ENCODE measurements around the gene GALNT5.
"Not testable (repeated sequence)": the region's sequence is repeated elsewhere in the genome, so short reads cannot be mapped to it uniquely, and the experiment has no call there.

Gene GALNT5, protein sequence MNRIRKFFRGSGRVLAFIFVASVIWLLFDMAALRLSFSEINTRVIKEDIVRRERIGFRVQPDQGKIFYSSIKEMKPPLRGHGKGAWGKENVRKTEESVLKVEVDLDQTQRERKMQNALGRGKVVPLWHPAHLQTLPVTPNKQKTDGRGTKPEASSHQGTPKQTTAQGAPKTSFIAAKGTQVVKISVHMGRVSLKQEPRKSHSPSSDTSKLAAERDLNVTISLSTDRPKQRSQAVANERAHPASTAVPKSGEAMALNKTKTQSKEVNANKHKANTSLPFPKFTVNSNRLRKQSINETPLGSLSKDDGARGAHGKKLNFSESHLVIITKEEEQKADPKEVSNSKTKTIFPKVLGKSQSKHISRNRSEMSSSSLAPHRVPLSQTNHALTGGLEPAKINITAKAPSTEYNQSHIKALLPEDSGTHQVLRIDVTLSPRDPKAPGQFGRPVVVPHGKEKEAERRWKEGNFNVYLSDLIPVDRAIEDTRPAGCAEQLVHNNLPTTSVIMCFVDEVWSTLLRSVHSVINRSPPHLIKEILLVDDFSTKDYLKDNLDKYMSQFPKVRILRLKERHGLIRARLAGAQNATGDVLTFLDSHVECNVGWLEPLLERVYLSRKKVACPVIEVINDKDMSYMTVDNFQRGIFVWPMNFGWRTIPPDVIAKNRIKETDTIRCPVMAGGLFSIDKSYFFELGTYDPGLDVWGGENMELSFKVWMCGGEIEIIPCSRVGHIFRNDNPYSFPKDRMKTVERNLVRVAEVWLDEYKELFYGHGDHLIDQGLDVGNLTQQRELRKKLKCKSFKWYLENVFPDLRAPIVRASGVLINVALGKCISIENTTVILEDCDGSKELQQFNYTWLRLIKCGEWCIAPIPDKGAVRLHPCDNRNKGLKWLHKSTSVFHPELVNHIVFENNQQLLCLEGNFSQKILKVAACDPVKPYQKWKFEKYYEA
- 0 reads per million in 3 donors for total RNA-seq

GRCh38 chr2:157257312-157258252 lies at the start of gene GALNT5:
Gene GALNT5 (plus strand): TSS chr2:157257705. CDS start chr2:157258083, 378 bp downstream.
- no peak within 1 kb of the TSS for H3K27ac ChIP-seq (ENCODE audit: insufficient read depth, low read length, poor library complexity, severe bottlenecking)
- H3K4me1 ChIP-seq (ENCODE audit: control insufficient read depth, insufficient read depth, low read length, poor library complexity, severe bottlenecking) = no peaks in the 10 kb centered on the region
- no peaks in the 10 kb centered on the region for H3K9me3 ChIP-seq (ENCODE audit: control insufficient read depth, low read length)
- no peak for DNase-seq
- no peak within 1 kb of the TSS for H3K4me3 ChIP-seq (ENCODE audit: insufficient read depth, low read depth, low read length, poor library complexity, severe bottlenecking)
- H3K36me3 ChIP-seq (ENCODE audit: control insufficient read depth, insufficient read depth, low read length) = no peaks in the 10 kb centered on the region
- no peaks in the 10 kb centered on the region for H3K27me3 ChIP-seq (replicated peaks; ENCODE audit: control insufficient read depth, insufficient read depth, low read length, poor library complexity, severe bottlenecking)

DNA sequence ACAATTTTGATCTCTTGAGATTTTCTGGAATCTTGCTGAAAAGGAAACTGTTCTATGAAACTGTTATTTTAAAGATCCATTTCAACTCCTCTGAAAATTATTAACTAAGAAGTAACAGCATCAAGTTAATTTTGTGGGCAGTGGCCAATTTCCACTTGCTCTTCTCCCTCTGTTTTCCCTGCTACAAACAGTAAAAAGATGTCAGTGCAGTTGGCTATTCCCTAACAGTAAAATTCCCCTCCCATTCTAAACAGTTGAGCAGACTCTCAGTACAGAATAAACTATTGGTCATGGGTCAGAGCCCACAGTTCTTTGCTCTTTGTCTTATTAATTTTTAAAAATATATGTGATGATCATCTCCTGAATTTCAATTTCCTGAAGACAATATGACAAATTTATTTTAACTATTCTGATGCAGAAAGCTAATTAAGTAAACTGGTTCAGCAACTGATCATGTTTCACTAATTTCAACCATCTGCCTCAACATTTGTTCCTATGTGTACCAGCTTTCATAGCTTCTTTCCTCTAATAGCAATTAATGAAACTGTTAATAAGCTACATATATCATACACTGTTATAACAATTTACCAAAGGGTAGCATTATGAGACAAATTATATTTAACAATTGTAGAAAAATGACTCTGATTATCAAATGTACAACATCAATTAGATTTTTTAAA lies 41.1 kb upstream of the GALNT5 start:
- H3K27ac ChIP-seq (ENCODE audit: insufficient read depth, low read length, poor library complexity, severe bottlenecking) = no peak overlapping the region
- H3K4me1 ChIP-seq (ENCODE audit: control insufficient read depth, insufficient read depth, low read length, poor library complexity, severe bottlenecking) = no peaks in the 10 kb centered on the region
- H3K36me3 ChIP-seq (ENCODE audit: control insufficient read depth, insufficient read depth, low read length) = no peaks in the 10 kb centered on the region
- no peak for DNase-seq
- H3K4me3 ChIP-seq (ENCODE audit: insufficient read depth, low read depth, low read length, poor library complexity, severe bottlenecking) = no peak overlapping the region
- H3K27me3 ChIP-seq (replicated peaks; ENCODE audit: control insufficient read depth, insufficient read depth, low read length, poor library complexity, severe bottlenecking) = peaks cover 2% of the 10 kb centered on the region
- H3K9me3 ChIP-seq (ENCODE audit: control insufficient read depth, low read length) = no peaks in the 10 kb centered on the region

DNA sequence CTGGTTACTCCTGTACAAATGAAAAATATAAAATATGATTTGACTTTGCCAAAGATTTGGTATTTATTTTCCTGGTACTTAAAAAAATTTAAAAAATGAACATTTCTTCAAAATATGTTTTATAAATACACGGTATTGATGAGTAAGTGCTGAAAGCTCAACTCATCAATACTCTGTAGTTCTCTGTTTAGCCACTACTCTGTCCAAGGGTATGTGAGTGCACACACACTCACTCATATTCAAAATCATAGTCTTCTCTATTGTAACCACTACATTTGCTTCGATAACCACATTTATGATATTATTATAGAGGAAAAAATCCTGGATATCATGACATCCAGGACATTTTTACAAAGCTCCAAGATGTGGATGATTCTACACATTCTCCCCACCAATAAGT lies 40.1 kb upstream of the GALNT5 start:
- H3K27me3 ChIP-seq (replicated peaks; ENCODE audit: control insufficient read depth, insufficient read depth, low read length, poor library complexity, severe bottlenecking) = peaks cover 2% of the 10 kb centered on the region
- no peaks in the 10 kb centered on the region for H3K4me1 ChIP-seq (ENCODE audit: control insufficient read depth, insufficient read depth, low read length, poor library complexity, severe bottlenecking)
- H3K4me3 ChIP-seq (ENCODE audit: insufficient read depth, low read depth, low read length, poor library complexity, severe bottlenecking) = no peak overlapping the region
- H3K9me3 ChIP-seq (ENCODE audit: control insufficient read depth, low read length) = no peaks in the 10 kb centered on the region
- no peak overlapping the region for H3K27ac ChIP-seq (ENCODE audit: insufficient read depth, low read length, poor library complexity, severe bottlenecking)
- no peaks in the 10 kb centered on the region for H3K36me3 ChIP-seq (ENCODE audit: control insufficient read depth, insufficient read depth, low read length)
- no peak for DNase-seq

DNA sequence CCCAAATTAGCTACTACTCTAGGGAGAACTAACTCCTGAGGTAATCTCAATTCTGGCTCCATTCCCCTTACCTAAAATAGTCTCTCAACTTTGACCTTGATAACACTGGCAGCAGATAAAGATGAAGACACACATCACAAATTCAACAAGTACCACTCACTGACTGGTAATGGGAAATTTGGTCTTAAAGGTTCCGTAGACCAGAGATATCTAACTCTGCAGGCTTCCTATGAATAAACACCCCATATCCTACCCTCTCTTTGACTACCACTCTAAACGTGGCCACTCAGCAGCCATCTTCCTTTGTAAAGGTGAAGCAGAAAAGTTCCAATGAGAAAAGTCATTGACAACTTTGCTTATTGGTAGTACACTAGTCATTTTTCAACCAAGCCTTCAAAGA lies 38.6 kb upstream of the GALNT5 start:
- H3K4me1 ChIP-seq (ENCODE audit: control insufficient read depth, insufficient read depth, low read length, poor library complexity, severe bottlenecking) = no peaks in the 10 kb centered on the region
- H3K36me3 ChIP-seq (ENCODE audit: control insufficient read depth, insufficient read depth, low read length) = no peaks in the 10 kb centered on the region
- H3K27ac ChIP-seq (ENCODE audit: insufficient read depth, low read length, poor library complexity, severe bottlenecking) = no peak overlapping the region
- DNase-seq = no peak
- peaks cover 2% of the 10 kb centered on the region for H3K27me3 ChIP-seq (replicated peaks; ENCODE audit: control insufficient read depth, insufficient read depth, low read length, poor library complexity, severe bottlenecking)
- H3K4me3 ChIP-seq (ENCODE audit: insufficient read depth, low read depth, low read length, poor library complexity, severe bottlenecking) = no peak overlapping the region
- H3K9me3 ChIP-seq (ENCODE audit: control insufficient read depth, low read length) = no peaks in the 10 kb centered on the region

GRCh38 chr2:157220502-157220901 lies 37.0 kb upstream of the GALNT5 start:
- Histone ChIP-seq H3K4me3 (ENCODE audit: insufficient read depth, low read depth, low read length, poor library complexity, severe bottlenecking) (no peak overlapping the region), H3K9me3 (ENCODE audit: control insufficient read depth, low read length) (no peaks in the 10 kb centered on the region), H3K27ac (ENCODE audit: insufficient read depth, low read length, poor library complexity, severe bottlenecking) (no peak overlapping the region), H3K36me3 (ENCODE audit: control insufficient read depth, insufficient read depth, low read length) (no peaks in the 10 kb centered on the region), H3K27me3 (replicated peaks; ENCODE audit: control insufficient read depth, insufficient read depth, low read length, poor library complexity, severe bottlenecking) (peaks cover 2% of the 10 kb centered on the region), H3K4me1 (ENCODE audit: control insufficient read depth, insufficient read depth, low read length, poor library complexity, severe bottlenecking) (no peaks in the 10 kb centered on the region)
- no peak for DNase-seq

- Histone ChIP-seq H3K9me3 (ENCODE audit: control insufficient read depth, low read length) (no peaks in the 10 kb centered on the region), H3K4me3 (ENCODE audit: insufficient read depth, low read depth, low read length, poor library complexity, severe bottlenecking) (no peak overlapping the region), H3K27ac (ENCODE audit: insufficient read depth, low read length, poor library complexity, severe bottlenecking) (no peak overlapping the region), H3K4me1 (ENCODE audit: control insufficient read depth, insufficient read depth, low read length, poor library complexity, severe bottlenecking) (no peaks in the 10 kb centered on the region), H3K27me3 (replicated peaks; ENCODE audit: control insufficient read depth, insufficient read depth, low read length, poor library complexity, severe bottlenecking) (peaks cover 2% of the 10 kb centered on the region), H3K36me3 (ENCODE audit: control insufficient read depth, insufficient read depth, low read length) (no peaks in the 10 kb centered on the region)
- no peak for DNase-seq
Measured at GRCh38 chr2:157221394-157221988, 36.0 kb upstream of the GALNT5 start.

DNA sequence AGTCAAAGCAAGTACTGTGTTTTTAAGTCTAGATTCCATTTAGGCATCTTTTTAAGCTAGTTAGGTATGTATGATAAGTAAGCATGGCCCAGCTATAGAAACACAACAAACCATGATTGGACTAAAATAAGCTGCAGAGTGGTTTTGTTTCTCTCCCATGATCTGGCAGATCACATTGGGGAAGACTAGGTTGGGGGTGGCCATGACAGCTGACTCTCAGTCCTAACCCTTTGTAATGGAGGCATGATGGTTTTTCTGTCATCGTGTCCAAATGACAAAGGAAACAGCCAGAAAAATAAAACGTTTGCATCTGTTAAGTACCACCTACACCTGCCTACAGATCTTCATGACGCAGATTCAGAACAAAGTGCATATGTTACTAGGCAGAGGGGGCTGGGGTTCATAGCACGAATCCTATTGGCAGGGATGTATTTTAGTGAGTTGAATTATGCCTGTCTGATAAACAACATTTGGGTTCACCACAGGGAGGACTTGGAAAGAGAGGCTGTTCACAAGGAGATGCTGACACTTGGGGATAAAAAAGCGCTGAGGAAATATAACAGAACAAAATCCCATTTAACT lies 33.8 kb upstream of the GALNT5 start:
- Histone ChIP-seq H3K36me3 (ENCODE audit: control insufficient read depth, insufficient read depth, low read length) (no peaks in the 10 kb centered on the region), H3K27me3 (replicated peaks; ENCODE audit: control insufficient read depth, insufficient read depth, low read length, poor library complexity, severe bottlenecking) (no peaks in the 10 kb centered on the region), H3K27ac (ENCODE audit: insufficient read depth, low read length, poor library complexity, severe bottlenecking) (no peak overlapping the region), H3K4me3 (ENCODE audit: insufficient read depth, low read depth, low read length, poor library complexity, severe bottlenecking) (no peak overlapping the region), H3K4me1 (ENCODE audit: control insufficient read depth, insufficient read depth, low read length, poor library complexity, severe bottlenecking) (no peaks in the 10 kb centered on the region), H3K9me3 (ENCODE audit: control insufficient read depth, low read length) (no peaks in the 10 kb centered on the region)
- DNase-seq = no peak

DNA sequence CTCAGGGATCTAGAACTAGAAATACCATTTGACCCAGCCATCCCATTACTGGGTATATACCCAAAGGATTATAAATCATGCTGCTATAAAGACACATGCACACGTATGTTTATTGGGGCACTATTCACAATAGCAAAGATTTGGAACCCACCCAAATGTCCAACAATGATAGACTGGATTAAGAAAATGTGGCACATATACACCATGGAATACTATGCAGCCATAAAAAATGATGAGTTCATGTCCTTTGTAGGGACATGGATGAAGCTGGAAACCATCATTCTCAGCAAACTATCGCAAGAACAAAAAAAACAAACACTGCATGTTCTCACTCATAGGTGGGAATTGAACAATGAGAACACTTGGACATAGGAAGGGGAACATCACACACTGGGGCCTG lies 33.1 kb upstream of the GALNT5 start:
- not testable (repeated sequence) for H3K27ac ChIP-seq (ENCODE audit: insufficient read depth, low read length, poor library complexity, severe bottlenecking); H3K27me3 ChIP-seq (replicated peaks; ENCODE audit: control insufficient read depth, insufficient read depth, low read length, poor library complexity, severe bottlenecking); H3K36me3 ChIP-seq (ENCODE audit: control insufficient read depth, insufficient read depth, low read length); H3K9me3 ChIP-seq (ENCODE audit: control insufficient read depth, low read length); DNase-seq; H3K4me3 ChIP-seq (ENCODE audit: insufficient read depth, low read depth, low read length, poor library complexity, severe bottlenecking); H3K4me1 ChIP-seq (ENCODE audit: control insufficient read depth, insufficient read depth, low read length, poor library complexity, severe bottlenecking)

All from effector memory CD4-positive, alpha-beta T cell (primary cell).